HCT116 (cell line): Measurements from ENCODE around the gene INPP4A. TPM values are rescaled to one million over a fixed set of nuclear protein-coding genes. Genes with fewer than 3 reads are reported as not detected.

ENCODE experiments used
- ATAC-seq: fragments of 200-7000 bp; cut with Tn5 transposase; 2 replicates; pipeline ENCODE4 v1.9.1; 2020; ENCODE audit warnings: mild to moderate bottlenecking, moderate library complexity
- BruUV-seq: library from RNA; stranded (reverse); fragments of 400-500 nt; replicated peaks from 2 replicates; lab custom pipeline; 2021; lab: Mats Ljungman, UMichigan
- CTCF ChIA-PET: fragments of 300-600 bp; sonication (Branson Sonifier 250); formaldehyde crosslinking; loops from one replicate; lab custom pipeline; 2021; ENCODE audit warnings: antibody characterized with exemption; lab: Charles Lee
- POLR2A ChIA-PET: fragments of 300-600, 350-600 bp; sonication (Branson Sonifier 250); formaldehyde crosslinking; loops from one replicate; lab custom pipeline; 2021; ENCODE audit warnings: antibody characterized with exemption; lab: Charles Lee
- RAD21 ChIA-PET, 2 experiments: fragments of 300-600 bp; sonication (Branson Sonifier 250); formaldehyde crosslinking; loops; one replicate each; lab custom pipeline; 2023; ENCODE audit warnings: low total read pairs in 2 of 2; ENCODE audit not compliant: uncharacterized antibody in 2 of 2, unreplicated experiment in 2 of 2, low non-redundant PET in 1 of 2; lab: Charles Lee
- DNase-seq: peaks from one replicate; pipeline ENCODE4 v3.0.0-alpha.2; 2010; ENCODE audit warnings: low read depth, low spot score
- H2AFZ ChIP-seq: fragments of 200-600 bp; shearing (Covaris generic), sonication (generic); 2 replicates; pipeline ENCODE4 v1.6.1; 2017; ENCODE audit warnings: low read depth, mixed run types, mixed read lengths, antibody characterized with exemption, low read length; ENCODE audit not compliant: poor library complexity, severe bottlenecking
- H3K27ac ChIP-seq: 2 replicates; pipeline ENCODE4 v1.5.1; 2012; ENCODE audit warnings: low read depth, low read length
- H3K27me3 ChIP-seq: fragments of 200-600 bp; sonication (generic); 2 replicates; pipeline ENCODE4 v1.6.1; 2016; ENCODE audit warnings: mixed run types, low read length, mixed read lengths; ENCODE audit not compliant: insufficient read depth
- H3K36me3 ChIP-seq, 2 experiments: fragments of 200-500 bp in 1 of 2; fragments of 200-600 bp in 1 of 2; sonication (Bioruptor generic) in 1 of 2; sonication (generic) in 1 of 2; 2 replicates each; pipeline versions ENCODE4 v1.5.1 to v1.6.1; 2014 to 2016; ENCODE audit warnings: low read length in 2 of 2, inconsistent platforms in 1 of 2, mixed read lengths in 1 of 2, mixed run types in 1 of 2; ENCODE audit not compliant: insufficient read depth in 2 of 2, control insufficient read depth in 1 of 2
- H3K4me1 ChIP-seq, 2 experiments: fragments of 200-600 bp in 1 of 2; sonication (generic) in 1 of 2; 2 replicates each; pipeline versions ENCODE4 v1.5.1 to v1.6.1; 2012 to 2017; ENCODE audit warnings: low read length in 2 of 2, inconsistent platforms in 1 of 2, mild to moderate bottlenecking in 1 of 2, mixed read lengths in 1 of 2, mixed run types in 1 of 2, moderate library complexity in 1 of 2; ENCODE audit not compliant: insufficient read depth in 2 of 2, control insufficient read depth in 1 of 2
- H3K4me2 ChIP-seq: fragments of 200-600 bp; sonication (generic); 2 replicates; pipeline ENCODE4 v1.6.1; 2017; ENCODE audit warnings: mixed run types, low read length, mixed read lengths
- H3K4me3 ChIP-seq, 2 experiments: fragments of 200-600 bp in 1 of 2; sonication (generic) in 1 of 2; replicated peaks in 1 of 2; 2 replicates each; pipeline ENCODE4 v1.5.1; 2011 to 2016; ENCODE audit warnings: low read length in 2 of 2, control low read depth in 1 of 2, low read depth in 1 of 2, mild to moderate bottlenecking in 1 of 2, mixed read lengths in 1 of 2, mixed run types in 1 of 2
- H3K79me2 ChIP-seq: fragments of 200-600 bp; sonication (generic); 2 replicates; pipeline ENCODE4 v1.6.1; 2017; ENCODE audit warnings: mild to moderate bottlenecking, mixed run types, low read length, moderate library complexity, mixed read lengths; ENCODE audit not compliant: insufficient read depth
- H3K9ac ChIP-seq: fragments of 200-600 bp; sonication (generic); 2 replicates; pipeline ENCODE4 v1.6.1; 2016; ENCODE audit warnings: low read length, mixed read lengths
- H3K9me2 ChIP-seq: fragments of 200-600 bp; sonication (generic), shearing (Covaris generic); 2 replicates; pipeline ENCODE4 v1.6.1; 2017; ENCODE audit warnings: mixed run types, mild to moderate bottlenecking, moderate library complexity; ENCODE audit not compliant: insufficient read depth
- H3K9me3 ChIP-seq, 2 experiments: fragments of 200-500 bp in 1 of 2; fragments of 200-600 bp in 1 of 2; sonication (Bioruptor generic) in 1 of 2; sonication (generic) in 1 of 2; 2 replicates each; pipeline ENCODE4 v1.6.1; 2014 to 2017; ENCODE audit warnings: low read length in 2 of 2, mixed read lengths in 2 of 2, inconsistent platforms in 1 of 2, low read depth in 1 of 2, mild to moderate bottlenecking in 1 of 2, mixed run types in 1 of 2, moderate library complexity in 1 of 2; ENCODE audit not compliant: control insufficient read depth in 1 of 2, insufficient read depth in 1 of 2
- H4K20me1 ChIP-seq: fragments of 200-600 bp; sonication (generic), shearing (Covaris generic); 2 replicates; pipeline ENCODE4 v1.6.1; 2017; ENCODE audit warnings: mixed run types, mild to moderate bottlenecking, moderate library complexity; ENCODE audit not compliant: insufficient read depth
- CBX3 ChIP-seq: IDR thresholded peaks from 2 replicates; pipeline ENCODE4 v1.6.1; 2012; ENCODE audit warnings: low read depth
- CEBPB ChIP-seq: IDR thresholded peaks from 2 replicates; pipeline ENCODE4 v1.6.1; 2012; ENCODE audit warnings: low read depth
- CTCF ChIP-seq, 3 experiments: fragments of 200-600 bp in 1 of 3; sonication (generic) in 1 of 3; IDR thresholded peaks in 2 of 3; conservative IDR thresholded peaks in 1 of 3; 2 replicates each; pipeline ENCODE4 v1.5.1; 2012 to 2017; ENCODE audit warnings: low read depth in 2 of 3, low read length in 2 of 3, antibody characterized with exemption in 1 of 3, borderline replicate concordance in 1 of 3, control low read depth in 1 of 3, mild to moderate bottlenecking in 1 of 3, mixed read lengths in 1 of 3, mixed run types in 1 of 3, moderate library complexity in 1 of 3; ENCODE audit not compliant: insufficient read depth in 1 of 3
- EGR1 ChIP-seq: IDR thresholded peaks from 2 replicates; pipeline ENCODE4 v1.6.1; 2012; ENCODE audit warnings: low read depth
- ELF1 ChIP-seq: IDR thresholded peaks from 2 replicates; pipeline ENCODE4 v1.6.1; 2012; ENCODE audit warnings: low read depth, borderline replicate concordance
- EZH2 ChIP-seq: fragments of 200-600 bp; sonication (generic); IDR thresholded peaks from 2 replicates; pipeline ENCODE4 v1.6.1; 2017; ENCODE audit warnings: antibody characterized with exemption, mixed run types
- FOSL1 ChIP-seq: IDR thresholded peaks from 2 replicates; pipeline ENCODE4 v1.6.1; 2012; ENCODE audit warnings: low read depth
- JUND ChIP-seq: IDR thresholded peaks from 2 replicates; pipeline ENCODE4 v1.6.1; 2012
- POLR2A ChIP-seq: IDR thresholded peaks from 2 replicates; pipeline ENCODE4 v1.7.0; 2011; ENCODE audit warnings: borderline replicate concordance; ENCODE audit not compliant: insufficient read depth, insufficient read length; ENCODE audit errors: extremely low read depth
- POLR2AphosphoS5 ChIP-seq: IDR thresholded peaks from 2 replicates; pipeline ENCODE4 v1.6.1; 2011; ENCODE audit warnings: mild to moderate bottlenecking, low read depth, low read length, moderate library complexity
- RAD21 ChIP-seq: IDR thresholded peaks from 2 replicates; pipeline ENCODE4 v1.6.1; 2012; ENCODE audit warnings: low read depth, mild to moderate bottlenecking
- SP1 ChIP-seq: IDR thresholded peaks from 2 replicates; pipeline ENCODE4 v1.6.1; 2012; ENCODE audit warnings: low read depth
- SRF ChIP-seq: IDR thresholded peaks from 2 replicates; pipeline ENCODE4 v1.6.1; 2012; ENCODE audit warnings: low read depth
- ZFX ChIP-seq: fragments of 450-650 bp; IDR thresholded peaks from 2 replicates; pipeline ENCODE4 v1.6.1; 2017
- ZNF274 ChIP-seq: fragments of 200-500 bp; sonication (Bioruptor generic); IDR thresholded peaks from 2 replicates; pipeline ENCODE4 v1.6.1; 2014; ENCODE audit warnings: mild to moderate bottlenecking, low read depth, low read length, inconsistent platforms
- intact Hi-C: fragments of 100-400 bp; cut with micrococcal nuclease; formaldehyde crosslinking; loops from 2 replicates; pipeline ENCODE4 v1.10.0; 2022
- total RNA-seq: library from RNA; stranded (reverse); gene quantifications from one replicate; pipeline ENCODE4 v1.2.1, GENCODE V29; 2021; ENCODE audit not compliant: unreplicated experiment
- TF ChIP-seq, protein P1 (sequence below): IDR thresholded peaks from 2 replicates; pipeline ENCODE4 v1.6.1; 2012
- TF ChIP-seq, protein P2 (sequence below): IDR thresholded peaks from 2 replicates; pipeline ENCODE4 v1.6.1; 2012; ENCODE audit warnings: low read depth

INPP4A gene
- total RNA-seq, 1 experiment from 2014 or later: 18.5 TPM

- H3K27ac ChIP-seq: no peak overlapping the region
- ChIA-PET POLR2A (no interaction called here), RAD21 (no interaction called here), CTCF (no interaction called here)
- H3K79me2 ChIP-seq: no peaks in the 10 kb centered on the region
- ATAC-seq: no peak
- H3K36me3 ChIP-seq: no peaks in the 10 kb centered on the region
- no peak overlapping the region for H2AFZ ChIP-seq
- peaks cover 0 to 4% of the 10 kb centered on the region in 2 experiments; a peak in 2 of 4 replicates for H3K9me3 ChIP-seq
- no peaks in the 10 kb centered on the region for H3K9me2 ChIP-seq
- BruUV-seq: no TSS peak
- intact Hi-C loops: no loop called here
- no peak overlapping the region for H3K4me2 ChIP-seq
- H3K4me3 ChIP-seq: no peak overlapping the region
- no peak for DNase-seq
- TF ChIP-seq CEBPB: no peak
- TF ChIP-seq ZNF274: no peak
- no peak for TF ChIP-seq CBX3
- TF ChIP-seq FOSL1: no peak
- TF ChIP-seq ELF1: no peak
- no peak for TF ChIP-seq POLR2A
- no peak for TF ChIP-seq ZFX
- no peak for TF ChIP-seq RAD21
- no peak for TF ChIP-seq JUND
- TF ChIP-seq, protein P1, sequence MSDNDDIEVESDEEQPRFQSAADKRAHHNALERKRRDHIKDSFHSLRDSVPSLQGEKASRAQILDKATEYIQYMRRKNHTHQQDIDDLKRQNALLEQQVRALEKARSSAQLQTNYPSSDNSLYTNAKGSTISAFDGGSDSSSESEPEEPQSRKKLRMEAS: no peak
- no peak for TF ChIP-seq SP1
- no peaks in the 10 kb centered on the region for H3K27me3 ChIP-seq
- no peaks in the 10 kb centered on the region for H4K20me1 ChIP-seq
- H3K9ac ChIP-seq: no peak overlapping the region
- H3K4me1 ChIP-seq: peaks cover 0 to 3% of the 10 kb centered on the region in 2 experiments; a peak in 1 of 4 replicates
Measured at GRCh38 chr2:98416383-98417159, 28.1 kb upstream of the INPP4A start.

GRCh38 chr2:98419544-98419943 is 25.1 kb upstream of the INPP4A start:
- no TSS peak for BruUV-seq
- no peak for TF ChIP-seq SP1
- no peak for TF ChIP-seq RAD21
- no peak for TF ChIP-seq CEBPB
- TF ChIP-seq EGR1: no peak
- TF ChIP-seq, protein P2, sequence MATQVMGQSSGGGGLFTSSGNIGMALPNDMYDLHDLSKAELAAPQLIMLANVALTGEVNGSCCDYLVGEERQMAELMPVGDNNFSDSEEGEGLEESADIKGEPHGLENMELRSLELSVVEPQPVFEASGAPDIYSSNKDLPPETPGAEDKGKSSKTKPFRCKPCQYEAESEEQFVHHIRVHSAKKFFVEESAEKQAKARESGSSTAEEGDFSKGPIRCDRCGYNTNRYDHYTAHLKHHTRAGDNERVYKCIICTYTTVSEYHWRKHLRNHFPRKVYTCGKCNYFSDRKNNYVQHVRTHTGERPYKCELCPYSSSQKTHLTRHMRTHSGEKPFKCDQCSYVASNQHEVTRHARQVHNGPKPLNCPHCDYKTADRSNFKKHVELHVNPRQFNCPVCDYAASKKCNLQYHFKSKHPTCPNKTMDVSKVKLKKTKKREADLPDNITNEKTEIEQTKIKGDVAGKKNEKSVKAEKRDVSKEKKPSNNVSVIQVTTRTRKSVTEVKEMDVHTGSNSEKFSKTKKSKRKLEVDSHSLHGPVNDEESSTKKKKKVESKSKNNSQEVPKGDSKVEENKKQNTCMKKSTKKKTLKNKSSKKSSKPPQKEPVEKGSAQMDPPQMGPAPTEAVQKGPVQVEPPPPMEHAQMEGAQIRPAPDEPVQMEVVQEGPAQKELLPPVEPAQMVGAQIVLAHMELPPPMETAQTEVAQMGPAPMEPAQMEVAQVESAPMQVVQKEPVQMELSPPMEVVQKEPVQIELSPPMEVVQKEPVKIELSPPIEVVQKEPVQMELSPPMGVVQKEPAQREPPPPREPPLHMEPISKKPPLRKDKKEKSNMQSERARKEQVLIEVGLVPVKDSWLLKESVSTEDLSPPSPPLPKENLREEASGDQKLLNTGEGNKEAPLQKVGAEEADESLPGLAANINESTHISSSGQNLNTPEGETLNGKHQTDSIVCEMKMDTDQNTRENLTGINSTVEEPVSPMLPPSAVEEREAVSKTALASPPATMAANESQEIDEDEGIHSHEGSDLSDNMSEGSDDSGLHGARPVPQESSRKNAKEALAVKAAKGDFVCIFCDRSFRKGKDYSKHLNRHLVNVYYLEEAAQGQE: no peak
- TF ChIP-seq SRF: no peak
- no peak for TF ChIP-seq POLR2AphosphoS5
- no peak for TF ChIP-seq EZH2
- no peak for TF ChIP-seq CTCF (IDR thresholded peaks at IDR 0.05 in 2 of 3, conservative IDR thresholded peaks at IDR 0.05 in 1 of 3; ENCODE audit: borderline replicate concordance in 1 of 3, insufficient read depth in 1 of 3, low read depth in 2 of 3, low read length in 2 of 3)

More at GRCh38 chr2:98419544-98419943, 25.1 kb upstream of the INPP4A start:
- Histone ChIP-seq H3K4me1 (no peaks in the 10 kb centered on the region), H3K27me3 (no peaks in the 10 kb centered on the region), H3K9me3 (peaks cover 4 to 5% of the 10 kb centered on the region in 2 experiments; a peak in 3 of 4 replicates), H2AFZ (no peak overlapping the region), H3K79me2 (no peaks in the 10 kb centered on the region), H3K4me3 (no peak overlapping the region), H3K27ac (no peak overlapping the region), H3K9me2 (no peaks in the 10 kb centered on the region), H4K20me1 (no peaks in the 10 kb centered on the region), H3K36me3 (no peaks in the 10 kb centered on the region), H3K4me2 (no peak overlapping the region), H3K9ac (no peak overlapping the region)
- intact Hi-C loops: no loop called here
- ChIA-PET CTCF (no interaction called here), RAD21 (no interaction called here), POLR2A (no interaction called here)
- ATAC-seq (no peak), DNase-seq (no peak)
